ENCODE results near the gene DUSP1.

GRCh38 chr5:172760959-172761358 lies 10.0 kb downstream of the DUSP1 start:
- TF ChIP-seq CTCF (IDR thresholded peaks at IDR 0.05) (no peak), POLR2A (IDR thresholded peaks at IDR 0.05; ENCODE audit: low read depth) (no peak), POLR2AphosphoS5 (IDR thresholded peaks at IDR 0.05) (no peak)

All from esophagus muscularis mucosa (tissue), 3 donors.